ENCODE data around the gene SCARB2.

Gene SCARB2

GRCh38 chr4:76198411-76199237, 15.0 kb downstream of the SCARB2 start:
- peaks cover 14% of the 10 kb centered on the region for H3K4me1 ChIP-seq (ENCODE audit: insufficient read depth, low read length)
- H3K9me3 ChIP-seq (ENCODE audit: insufficient read depth, low read length, severe bottlenecking): no peaks in the 10 kb centered on the region
- no peak overlapping the region for H2AFZ ChIP-seq (ENCODE audit: low read depth, low read length)
- peaks cover 27% of the 10 kb centered on the region for H3K36me3 ChIP-seq (ENCODE audit: insufficient read depth, low read length)
- DNase-seq (peak; percentile 23), ATAC-seq (ENCODE audit: insufficient read depth, low read depth) (peak; percentile 46; the same call in 1 of the 3 replicates)
- no peak overlapping the region for H3K4me2 ChIP-seq (ENCODE audit: insufficient read depth, low read length)
- H3K27ac ChIP-seq (ENCODE audit: low read length): peak overlapping the region; percentile 40; the same call in 1 of the 2 replicates
- no peaks in the 10 kb centered on the region for H4K20me1 ChIP-seq (ENCODE audit: insufficient read depth, low read length)
- no peak for TF ChIP-seq CTCF (IDR thresholded peaks at IDR 0.05; ENCODE audit: borderline replicate concordance, extremely low read depth, low read length, poor library complexity, severe bottlenecking)
- TF ChIP-seq EZH2 (IDR thresholded peaks at IDR 0.05; ENCODE audit: borderline replicate concordance, low read depth, low read length, severe bottlenecking): no peak
- peaks cover 27% of the 10 kb centered on the region for H3K79me2 ChIP-seq (ENCODE audit: insufficient read depth, low read length)
- no peak overlapping the region for H3K9ac ChIP-seq (ENCODE audit: low read depth, low read length)
- no peak overlapping the region for H3K4me3 ChIP-seq (ENCODE audit: low read depth in 1 of 2, low read length in 2 of 2)
- H3K27me3 ChIP-seq (ENCODE audit: insufficient read depth, low read length, poor library complexity): no peaks in the 10 kb centered on the region

GRCh38 chr4:76197971-76198410, 15.6 kb downstream of the SCARB2 start:
- no peaks in the 10 kb centered on the region for H3K27me3 ChIP-seq (ENCODE audit: insufficient read depth, low read length, poor library complexity)
- H3K36me3 ChIP-seq (ENCODE audit: insufficient read depth, low read length): peaks cover 33% of the 10 kb centered on the region
- no peak overlapping the region for H3K4me2 ChIP-seq (ENCODE audit: insufficient read depth, low read length)
- no peak overlapping the region for H3K9ac ChIP-seq (ENCODE audit: low read depth, low read length)
- H3K79me2 ChIP-seq (ENCODE audit: insufficient read depth, low read length): peaks cover 25% of the 10 kb centered on the region
- 0 out of 2 replicates have a peak overlapping the region, but pooled peaks have one; percentile 22 for H3K27ac ChIP-seq (ENCODE audit: low read length)
- no peak; the same call in 2 of the 3 replicates for ATAC-seq (ENCODE audit: insufficient read depth, low read depth)
- peaks cover 14% of the 10 kb centered on the region for H3K4me1 ChIP-seq (ENCODE audit: insufficient read depth, low read length)
- no peak overlapping the region for H2AFZ ChIP-seq (ENCODE audit: low read depth, low read length)
- no peak for DNase-seq
- H3K9me3 ChIP-seq (ENCODE audit: insufficient read depth, low read length, severe bottlenecking): peaks cover 4% of the 10 kb centered on the region
- H3K4me3 ChIP-seq (ENCODE audit: low read depth in 1 of 2, low read length in 2 of 2): no peak overlapping the region
- H4K20me1 ChIP-seq (ENCODE audit: insufficient read depth, low read length): no peaks in the 10 kb centered on the region
- no peak for TF ChIP-seq CTCF (IDR thresholded peaks at IDR 0.05; ENCODE audit: borderline replicate concordance, extremely low read depth, low read length, poor library complexity, severe bottlenecking)

- Histone ChIP-seq H3K4me3 (ENCODE audit: low read depth in 1 of 2, low read length in 2 of 2) (no peak overlapping the region), H3K79me2 (ENCODE audit: insufficient read depth, low read length) (peaks cover 25% of the 10 kb centered on the region), H3K4me2 (ENCODE audit: insufficient read depth, low read length) (no peak overlapping the region), H3K27me3 (ENCODE audit: insufficient read depth, low read length, poor library complexity) (no peaks in the 10 kb centered on the region), H3K9ac (ENCODE audit: low read depth, low read length) (no peak overlapping the region), H3K4me1 (ENCODE audit: insufficient read depth, low read length) (peaks cover 14% of the 10 kb centered on the region), H3K27ac (ENCODE audit: low read length) (no peak overlapping the region), H4K20me1 (ENCODE audit: insufficient read depth, low read length) (no peaks in the 10 kb centered on the region), H3K36me3 (ENCODE audit: insufficient read depth, low read length) (peaks cover 41% of the 10 kb centered on the region), H2AFZ (ENCODE audit: low read depth, low read length) (no peak overlapping the region), H3K9me3 (ENCODE audit: insufficient read depth, low read length, severe bottlenecking) (peaks cover 6% of the 10 kb centered on the region)
- TF ChIP-seq CTCF (IDR thresholded peaks at IDR 0.05; ENCODE audit: borderline replicate concordance, extremely low read depth, low read length, poor library complexity, severe bottlenecking) (no peak), EZH2 (IDR thresholded peaks at IDR 0.05; ENCODE audit: borderline replicate concordance, low read depth, low read length, severe bottlenecking) (no peak)
- DNase-seq (no peak), ATAC-seq (ENCODE audit: insufficient read depth, low read depth) (no peak)
Measured at GRCh38 chr4:76197031-76197743, 16.4 kb downstream of the SCARB2 start.
